ENCODE measurements around the gene URB2. TPM values are rescaled to one million over a fixed set of nuclear protein-coding genes. Genes with fewer than 3 reads are reported as not detected.

Gene URB2
- total RNA-seq, 4 donors from 2014 or later = 6.4 to 14.9 (median 7.1) TPM

DNA sequence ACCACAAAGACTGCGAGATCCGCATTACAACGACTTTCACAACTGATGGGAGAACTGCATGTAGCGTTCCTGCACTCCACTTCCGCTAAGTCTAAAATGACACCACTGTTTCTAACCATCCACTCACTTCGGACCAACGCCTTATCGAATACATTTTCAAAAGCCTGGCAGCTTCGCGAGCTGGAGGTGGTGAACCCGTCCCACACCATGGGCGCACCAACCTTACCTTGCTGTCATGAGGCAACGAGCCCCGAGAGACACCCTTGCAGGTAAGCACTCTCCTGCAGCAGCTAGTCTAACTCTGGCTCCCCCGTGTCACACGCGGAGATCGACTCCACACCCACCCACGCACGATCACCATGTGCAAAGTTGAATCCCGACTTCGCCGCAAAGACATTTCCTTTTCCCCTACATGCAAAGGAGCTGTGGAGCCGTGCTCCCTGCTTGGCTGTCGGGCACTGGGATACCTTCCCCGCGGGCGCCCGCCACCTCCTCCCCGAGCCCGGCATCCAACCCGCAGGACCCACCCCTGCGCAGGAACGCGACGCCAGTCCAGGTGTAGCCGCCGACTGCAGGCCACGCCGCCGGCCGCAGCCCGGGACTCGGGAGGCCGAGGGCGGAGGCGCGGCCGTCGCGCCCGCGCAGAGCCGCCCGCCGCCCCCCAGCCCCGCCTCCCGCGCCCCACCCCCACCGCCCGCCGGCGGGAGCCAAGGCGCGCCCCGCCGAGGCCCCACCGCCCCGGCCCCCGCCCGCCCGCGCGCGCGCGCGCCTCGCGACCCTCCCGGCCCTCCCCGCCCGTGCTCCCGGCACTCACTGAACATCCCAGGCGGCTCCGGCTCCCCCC lies 754 bp upstream of the URB2 start:
- H3K27ac ChIP-seq = peak overlapping the region in 1 of 3 donors; percentile 83
- peaks cover 12 to 19% of the 10 kb centered on the region in 2 donors for H3K4me1 ChIP-seq
- 2% methylated on average over 23 to 29 of the region's 86 CpGs for whole genome bisulfite sequencing, 2 donors
- H3K36me3 ChIP-seq = no peaks in the 10 kb centered on the region
- H3K9me3 ChIP-seq = no peaks in the 10 kb centered on the region
- no peaks in the 10 kb centered on the region for H3K27me3 ChIP-seq
- H3K4me3 ChIP-seq (replicated peaks in 1 of 3) = peak overlapping the region; percentile 64 to 89 (median 80)
- TF ChIP-seq, protein P1, sequence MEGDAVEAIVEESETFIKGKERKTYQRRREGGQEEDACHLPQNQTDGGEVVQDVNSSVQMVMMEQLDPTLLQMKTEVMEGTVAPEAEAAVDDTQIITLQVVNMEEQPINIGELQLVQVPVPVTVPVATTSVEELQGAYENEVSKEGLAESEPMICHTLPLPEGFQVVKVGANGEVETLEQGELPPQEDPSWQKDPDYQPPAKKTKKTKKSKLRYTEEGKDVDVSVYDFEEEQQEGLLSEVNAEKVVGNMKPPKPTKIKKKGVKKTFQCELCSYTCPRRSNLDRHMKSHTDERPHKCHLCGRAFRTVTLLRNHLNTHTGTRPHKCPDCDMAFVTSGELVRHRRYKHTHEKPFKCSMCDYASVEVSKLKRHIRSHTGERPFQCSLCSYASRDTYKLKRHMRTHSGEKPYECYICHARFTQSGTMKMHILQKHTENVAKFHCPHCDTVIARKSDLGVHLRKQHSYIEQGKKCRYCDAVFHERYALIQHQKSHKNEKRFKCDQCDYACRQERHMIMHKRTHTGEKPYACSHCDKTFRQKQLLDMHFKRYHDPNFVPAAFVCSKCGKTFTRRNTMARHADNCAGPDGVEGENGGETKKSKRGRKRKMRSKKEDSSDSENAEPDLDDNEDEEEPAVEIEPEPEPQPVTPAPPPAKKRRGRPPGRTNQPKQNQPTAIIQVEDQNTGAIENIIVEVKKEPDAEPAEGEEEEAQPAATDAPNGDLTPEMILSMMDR (IDR thresholded peaks at IDR 0.05) = peak in 1 of 6 experiments; percentile 5
- TF ChIP-seq POLR2A (IDR thresholded peaks at IDR 0.05) = no peak
- DNase-seq = peak; percentile 48 to 57
- intact Hi-C loops (cut with DNase I) = loop anchor here (5.0 kb wide), 1 partner anchor 68 kb away; the partner anchor contains the start of gene ABCB10

DNA sequence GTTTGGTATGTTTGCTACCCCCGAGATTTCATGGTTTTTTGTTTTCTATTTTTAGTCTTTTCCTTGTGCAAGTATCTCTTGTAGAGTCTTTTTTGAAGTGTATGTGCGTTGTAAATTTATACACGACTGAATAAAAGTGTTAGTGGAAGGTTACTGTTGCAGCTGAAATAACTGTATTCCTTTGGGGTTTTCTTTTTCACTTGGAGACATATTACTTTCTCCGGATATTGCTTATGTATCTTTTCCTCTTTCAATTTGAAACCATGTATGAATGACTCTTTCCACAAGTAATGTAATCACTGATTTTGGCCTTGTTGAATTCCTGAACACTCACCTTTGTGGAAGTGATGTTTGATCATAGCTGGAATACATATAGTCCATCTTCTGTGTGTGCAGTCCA lies 956 bp downstream of the URB2 start:
- no peak for DNase-seq
- Histone ChIP-seq H3K9me3 (no peaks in the 10 kb centered on the region), H3K36me3 (no peaks in the 10 kb centered on the region), H3K27ac (no peak overlapping the region), H3K4me3 (replicated peaks in 1 of 3) (peak overlapping the region; percentile 56 to 80 (median 71)), H3K27me3 (no peaks in the 10 kb centered on the region), H3K4me1 (peaks cover 12 to 19% of the 10 kb centered on the region in 2 donors)
- 3 to 8% methylated on average over 4 of the region's 4 CpGs for WGBS, 2 donors
- intact Hi-C loops (cut with DNase I) = loop anchor here (5.0 kb wide), 1 partner anchor 70 kb away; the partner anchor contains the start of gene ABCB10
- TF ChIP-seq, protein P1 (IDR thresholded peaks at IDR 0.05) = no peak
- no peak for TF ChIP-seq POLR2A (IDR thresholded peaks at IDR 0.05)

DNA sequence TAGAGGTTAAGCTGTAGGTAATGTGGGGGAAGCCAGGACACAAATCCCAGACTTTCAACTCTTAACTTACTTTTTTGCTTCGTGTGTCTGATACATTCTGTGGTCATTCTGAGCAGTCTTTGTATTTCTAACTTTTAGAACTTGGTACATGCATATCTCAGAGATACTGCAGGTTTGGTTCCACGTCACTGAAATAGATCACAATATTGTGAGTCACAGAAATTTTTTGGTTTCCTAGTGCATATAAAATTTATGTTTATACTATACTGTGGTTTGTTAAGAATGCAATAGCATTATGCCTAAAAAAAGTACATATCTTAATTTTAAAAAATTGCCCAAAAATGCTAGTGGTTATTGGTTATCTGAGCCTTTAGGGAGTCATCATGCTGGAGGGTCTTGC lies 3.2 kb downstream of the URB2 start:
- 92 to 93% methylated on average over 2 of the region's 2 CpGs for WGBS, 2 donors
- Histone ChIP-seq H3K27me3 (no peaks in the 10 kb centered on the region), H3K4me1 (peaks cover 11 to 14% of the 10 kb centered on the region in 2 donors), H3K36me3 (no peaks in the 10 kb centered on the region), H3K27ac (no peak overlapping the region), H3K9me3 (no peaks in the 10 kb centered on the region), H3K4me3 (replicated peaks in 1 of 3) (no peak overlapping the region)
- no peak for TF ChIP-seq POLR2A (IDR thresholded peaks at IDR 0.05)
- TF ChIP-seq, protein P1 (IDR thresholded peaks at IDR 0.05) = no peak
- DNase-seq = no peak
- intact Hi-C loops (cut with DNase I) = loop anchor here (5.0 kb wide), 1 partner anchor 72 kb away; the partner anchor contains the start of gene ABCB10

DNA sequence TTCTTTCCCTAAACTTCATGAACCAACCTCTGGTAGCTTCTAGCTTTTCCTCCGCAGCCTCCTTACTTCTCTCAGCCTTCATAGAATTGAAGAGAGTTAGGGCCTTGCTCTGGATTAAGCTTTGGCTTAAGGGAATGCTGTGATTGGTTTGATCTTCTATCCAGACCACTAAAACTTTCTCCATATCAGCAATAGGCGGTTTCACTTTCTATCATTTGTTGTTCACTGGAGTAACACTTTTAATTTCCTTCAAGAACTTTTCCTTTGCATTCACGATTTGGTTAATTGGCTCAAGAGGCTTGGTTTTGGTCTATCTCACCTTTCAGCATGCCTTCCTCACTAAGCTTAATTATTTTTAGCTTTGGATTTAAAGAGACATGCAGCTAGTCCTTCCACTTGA lies 5.1 kb downstream of the URB2 start:
- Histone ChIP-seq H3K9me3 (no peaks in the 10 kb centered on the region), H3K4me1 (peaks cover 5 to 9% of the 10 kb centered on the region in 2 donors), H3K4me3 (replicated peaks in 1 of 3) (no peak overlapping the region), H3K27me3 (no peaks in the 10 kb centered on the region), H3K36me3 (peaks cover 13% of the 10 kb centered on the region in 2 donors), H3K27ac (no peak overlapping the region)
- intact Hi-C loops (cut with DNase I) = no loop called here
- no peak for DNase-seq
- WGBS, 2 donors = 88 to 92% methylated on average over 3 of the region's 3 CpGs
- no peak for TF ChIP-seq POLR2A (IDR thresholded peaks at IDR 0.05)
- TF ChIP-seq, protein P1 (IDR thresholded peaks at IDR 0.05) = no peak

DNA sequence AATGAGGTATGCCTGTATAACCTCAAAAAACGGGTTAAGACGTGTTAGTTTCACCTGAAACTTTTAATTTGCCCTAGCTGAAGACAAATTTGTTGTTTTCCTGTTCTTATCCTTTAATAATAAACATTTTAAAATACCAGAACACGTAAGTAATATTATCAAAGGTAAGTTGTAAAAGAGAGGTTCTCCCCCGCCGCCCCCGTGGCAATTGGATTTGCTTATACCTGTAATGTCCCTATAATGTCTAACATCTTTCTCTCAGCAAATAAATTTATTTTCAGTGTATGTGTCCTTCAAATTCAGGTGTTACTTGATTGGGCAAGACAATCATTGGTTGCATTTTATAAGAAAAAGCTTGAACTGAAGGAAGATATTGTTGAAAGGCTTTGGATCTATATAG lies 5.9 kb downstream of the URB2 start:
- Histone ChIP-seq H3K27me3 (no peaks in the 10 kb centered on the region), H3K36me3 (peaks cover 21% of the 10 kb centered on the region in 2 donors), H3K4me1 (peaks cover 0 to 3% of the 10 kb centered on the region in 2 donors), H3K9me3 (no peaks in the 10 kb centered on the region), H3K4me3 (replicated peaks in 1 of 3) (no peak overlapping the region), H3K27ac (no peak overlapping the region)
- intact Hi-C loops (cut with DNase I) = no loop called here
- DNase-seq = no peak
- no peak for TF ChIP-seq POLR2A (IDR thresholded peaks at IDR 0.05)
- TF ChIP-seq, protein P1 (IDR thresholded peaks at IDR 0.05) = no peak
- 95 to 96% methylated on average over 6 of the region's 6 CpGs for WGBS, 2 donors
